ENCODE results near the gene ADGRA1.
"Not testable (repeated sequence)": the region's sequence is repeated elsewhere in the genome, so short reads cannot be mapped to it uniquely, and the experiment has no call there.

Gene ADGRA1

DNA sequence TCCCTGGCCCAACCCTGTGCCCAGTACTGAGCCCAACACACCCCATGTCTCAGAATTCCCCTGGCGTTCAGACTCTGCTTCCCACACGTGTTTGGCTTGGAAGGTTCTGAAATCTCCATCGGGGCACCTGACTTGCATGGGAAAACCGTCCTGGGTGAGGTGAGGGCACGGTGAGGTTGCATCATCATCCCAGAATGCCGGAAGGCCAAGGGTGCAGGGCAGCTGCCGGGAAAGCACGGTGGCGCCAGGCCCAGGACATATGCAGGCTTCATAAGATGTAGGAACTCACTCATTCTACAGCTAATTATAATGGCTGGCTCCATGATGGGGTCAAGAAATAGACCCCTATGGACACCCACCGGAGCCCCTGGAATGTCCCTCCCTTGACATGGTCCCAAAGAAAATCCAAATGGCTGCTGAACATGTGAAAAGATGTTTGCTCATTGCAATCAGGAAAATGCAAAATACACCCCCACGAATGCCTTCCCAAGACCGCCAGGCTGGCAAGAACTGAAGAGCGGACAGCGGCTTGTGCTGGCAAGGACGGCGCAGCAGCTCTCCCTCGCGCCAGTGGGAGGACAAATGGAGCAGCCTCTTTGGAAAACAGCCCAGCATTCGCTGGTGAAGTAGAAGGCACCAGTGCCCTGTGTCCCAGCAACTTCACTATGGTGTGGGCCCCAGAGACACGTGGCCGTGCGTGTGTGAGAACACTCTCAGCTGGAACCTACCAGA lies 74.6 kb downstream of the ADGRA1 start:
- DNase-seq (ENCODE audit: low read depth, low spot score), result no peak

DNA sequence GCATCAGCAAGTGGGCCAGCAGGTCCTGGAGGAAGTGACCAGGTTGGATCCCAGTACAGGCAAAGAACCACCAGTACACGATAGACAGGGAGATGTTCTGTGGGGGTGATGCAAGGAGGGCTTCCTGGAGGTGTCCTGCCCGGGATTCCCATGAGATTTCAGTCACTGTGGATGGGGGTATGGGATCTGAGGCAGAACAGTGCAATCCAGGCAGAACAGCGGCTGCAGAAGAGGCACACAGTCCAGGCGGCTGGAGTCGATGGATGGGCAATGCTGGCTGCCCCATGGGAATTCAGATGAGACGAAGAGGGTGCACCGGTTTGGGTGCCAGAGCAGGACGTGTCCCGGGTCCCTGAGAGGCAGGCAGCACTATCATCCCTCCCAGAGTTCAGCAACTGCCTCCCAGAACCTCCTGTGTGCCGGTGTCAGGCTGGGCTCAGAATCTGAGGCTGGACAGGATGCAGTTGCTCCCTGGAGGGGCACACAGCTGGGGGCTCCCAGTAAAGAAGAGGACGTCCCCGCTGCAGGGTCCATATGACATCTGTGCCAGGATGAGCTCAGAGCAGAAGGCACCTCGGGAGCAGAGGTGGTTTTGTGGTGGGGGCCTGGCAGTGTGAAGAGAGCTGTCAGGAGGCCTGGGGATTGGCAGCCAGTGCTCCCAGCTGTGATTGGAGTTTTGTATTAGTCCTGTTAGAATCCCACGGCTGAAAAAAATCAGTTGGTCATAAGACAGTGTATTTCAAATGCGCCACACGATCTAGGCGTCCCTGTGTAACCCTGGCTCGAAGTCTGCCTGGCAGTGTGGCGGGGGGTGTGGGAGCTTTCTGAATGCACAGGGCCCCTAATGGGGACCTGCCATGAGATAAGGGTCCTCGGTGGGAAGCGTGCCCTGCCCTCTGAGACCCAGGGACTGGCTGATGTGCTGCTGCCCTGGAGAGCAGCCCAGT lies 75.5 kb downstream of the ADGRA1 start:
- no peak for DNase-seq (ENCODE audit: low read depth, low spot score)

DNA sequence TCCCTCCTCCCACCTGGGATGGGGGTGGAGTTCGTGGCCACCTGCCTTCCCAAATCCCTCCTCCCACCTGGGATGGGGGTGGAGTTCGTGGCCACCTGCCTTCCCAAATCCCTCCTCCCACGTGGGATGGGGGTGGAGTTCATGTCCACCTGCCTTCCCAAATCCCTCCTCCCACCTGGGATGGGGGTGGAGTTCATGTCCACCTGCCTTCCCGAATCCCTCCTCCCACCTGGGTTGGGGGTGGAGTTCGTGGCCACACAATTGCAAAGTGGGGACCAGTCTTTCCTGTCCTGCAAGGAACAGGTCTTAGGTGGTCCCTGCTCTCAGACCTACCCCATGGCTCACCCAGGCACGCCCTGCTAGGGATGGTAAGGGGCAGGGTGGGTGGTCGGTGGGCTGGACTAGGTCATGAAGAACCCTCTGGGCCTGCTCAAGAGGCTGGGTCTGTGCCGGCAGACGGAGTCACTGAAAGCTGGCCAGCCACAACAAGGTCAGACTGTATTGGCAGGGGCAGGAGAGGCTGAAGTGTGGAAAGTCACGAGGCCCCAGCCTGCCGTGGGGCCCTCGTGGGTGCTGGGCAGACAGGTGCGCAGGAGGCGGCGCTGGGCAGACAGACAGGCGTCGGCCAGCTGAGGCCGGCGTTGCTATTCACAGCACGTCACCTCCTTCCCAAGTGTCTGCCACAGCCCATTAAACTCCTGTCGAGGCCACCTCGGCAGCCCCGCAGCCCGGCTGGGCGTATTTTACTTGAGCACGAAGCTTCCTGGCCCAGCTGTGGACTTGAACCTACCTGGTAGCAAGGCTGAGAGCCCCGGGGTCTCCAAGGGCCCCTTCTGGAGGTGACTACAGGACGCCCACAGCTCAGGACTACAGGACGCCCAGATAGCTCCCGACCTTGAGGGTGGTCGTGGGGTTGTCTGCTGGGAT lies 76.4 kb downstream of the ADGRA1 start:
- DNase-seq (ENCODE audit: low read depth, low spot score), result no peak

DNA sequence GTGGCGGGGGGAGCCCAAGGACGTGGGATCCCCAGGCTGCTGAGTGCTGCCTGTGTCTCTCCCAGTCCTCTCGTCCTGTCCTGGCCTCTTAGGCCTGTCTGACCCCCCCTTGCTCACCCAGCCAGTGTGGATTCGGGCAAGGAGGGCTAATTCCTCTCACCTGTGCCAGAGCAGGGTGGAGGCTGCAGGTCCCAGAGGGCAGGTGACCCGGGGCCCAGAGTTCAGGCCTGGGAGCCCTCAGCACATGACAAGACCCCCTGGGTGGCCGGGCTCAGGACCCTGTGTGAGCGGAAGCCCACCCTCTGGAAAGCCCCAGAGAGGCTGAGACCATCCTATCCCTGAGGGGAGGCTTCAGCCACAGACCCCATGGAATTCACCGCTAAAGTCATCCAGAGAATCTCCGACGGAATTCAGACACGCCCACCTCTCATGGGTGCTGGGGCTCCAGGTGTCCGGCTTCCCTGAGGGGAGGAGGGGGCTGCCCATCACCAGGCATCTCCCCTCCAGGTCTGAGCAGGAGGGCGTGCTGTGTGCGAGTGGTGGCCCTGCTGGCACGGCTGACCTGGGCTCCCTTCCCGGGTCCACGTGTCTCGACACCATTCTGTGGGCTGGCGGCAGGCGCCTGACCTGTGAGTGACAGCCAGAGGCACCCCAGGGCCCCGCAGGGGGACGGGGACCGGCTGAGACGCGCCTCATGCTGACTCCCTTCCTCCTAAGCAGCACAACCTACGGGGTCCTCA lies 77.3 kb downstream of the ADGRA1 start:
- no peak for DNase-seq (ENCODE audit: low read depth, low spot score)

GRCh38 chr10:133165556-133166503 lies 78.1 kb downstream of the ADGRA1 start:
- DNase-seq (ENCODE audit: low read depth, low spot score), result no peak

DNA sequence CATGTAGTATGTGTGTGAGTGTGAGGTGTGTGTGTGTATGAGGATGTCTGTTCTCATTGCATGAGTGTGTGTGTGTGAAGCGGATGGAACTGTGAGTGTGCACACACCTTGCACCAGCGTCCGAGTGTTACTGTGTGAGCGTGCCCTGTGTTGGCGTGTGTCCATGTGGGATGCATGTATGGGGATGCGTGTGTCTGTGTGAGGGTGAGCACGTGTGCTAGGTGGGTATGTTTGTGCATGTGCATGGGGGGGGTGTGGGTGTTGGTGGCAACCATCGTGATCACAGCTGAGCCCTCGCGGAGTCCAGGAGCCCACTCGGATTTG lies 78.7 kb downstream of the ADGRA1 start:
- no peak for DNase-seq (ENCODE audit: low read depth, low spot score)

DNA sequence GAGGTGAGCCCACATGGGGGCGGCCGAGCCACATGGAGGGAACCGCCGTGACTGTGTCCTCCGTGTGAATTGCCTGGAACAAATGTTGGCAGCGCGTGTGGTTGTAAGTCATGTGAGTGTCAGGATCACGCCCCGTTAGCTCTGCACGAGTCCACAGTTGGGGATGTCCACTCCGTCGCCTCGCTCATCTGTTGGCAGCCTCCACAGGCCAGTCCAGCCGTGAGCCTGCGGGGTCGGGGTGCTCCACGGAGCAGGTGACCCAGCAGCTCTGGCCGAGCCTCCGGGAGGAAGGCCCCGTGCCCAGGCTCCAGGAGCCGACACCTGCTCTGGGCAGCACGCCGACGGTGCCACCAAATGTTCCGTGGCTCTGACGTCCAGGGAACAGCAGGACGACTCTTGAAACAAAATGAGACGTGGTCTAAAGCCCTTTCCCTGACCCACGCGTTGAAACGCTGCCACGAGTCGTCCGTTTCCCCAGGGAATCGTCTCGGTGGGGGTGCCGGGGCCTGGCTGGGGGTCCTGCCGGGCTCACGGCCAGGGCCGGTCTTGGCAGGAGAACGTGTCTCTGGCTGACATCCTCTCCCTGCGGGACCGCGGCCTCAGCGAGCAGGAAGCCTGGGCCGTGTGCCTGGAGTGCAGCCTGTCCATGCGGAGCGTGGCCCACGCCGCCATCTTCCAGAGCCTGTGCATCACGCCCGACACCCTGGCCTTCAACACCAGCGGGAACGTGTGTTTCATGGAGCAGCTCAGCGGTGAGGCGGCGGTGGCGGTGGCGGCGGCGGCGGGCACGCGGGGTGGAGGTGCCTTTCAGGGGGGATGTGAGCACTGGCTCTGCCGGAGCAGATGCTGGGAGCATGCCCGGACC lies 79.3 kb downstream of the ADGRA1 start:
- DNase-seq (ENCODE audit: low read depth, low spot score), result no peak

DNA sequence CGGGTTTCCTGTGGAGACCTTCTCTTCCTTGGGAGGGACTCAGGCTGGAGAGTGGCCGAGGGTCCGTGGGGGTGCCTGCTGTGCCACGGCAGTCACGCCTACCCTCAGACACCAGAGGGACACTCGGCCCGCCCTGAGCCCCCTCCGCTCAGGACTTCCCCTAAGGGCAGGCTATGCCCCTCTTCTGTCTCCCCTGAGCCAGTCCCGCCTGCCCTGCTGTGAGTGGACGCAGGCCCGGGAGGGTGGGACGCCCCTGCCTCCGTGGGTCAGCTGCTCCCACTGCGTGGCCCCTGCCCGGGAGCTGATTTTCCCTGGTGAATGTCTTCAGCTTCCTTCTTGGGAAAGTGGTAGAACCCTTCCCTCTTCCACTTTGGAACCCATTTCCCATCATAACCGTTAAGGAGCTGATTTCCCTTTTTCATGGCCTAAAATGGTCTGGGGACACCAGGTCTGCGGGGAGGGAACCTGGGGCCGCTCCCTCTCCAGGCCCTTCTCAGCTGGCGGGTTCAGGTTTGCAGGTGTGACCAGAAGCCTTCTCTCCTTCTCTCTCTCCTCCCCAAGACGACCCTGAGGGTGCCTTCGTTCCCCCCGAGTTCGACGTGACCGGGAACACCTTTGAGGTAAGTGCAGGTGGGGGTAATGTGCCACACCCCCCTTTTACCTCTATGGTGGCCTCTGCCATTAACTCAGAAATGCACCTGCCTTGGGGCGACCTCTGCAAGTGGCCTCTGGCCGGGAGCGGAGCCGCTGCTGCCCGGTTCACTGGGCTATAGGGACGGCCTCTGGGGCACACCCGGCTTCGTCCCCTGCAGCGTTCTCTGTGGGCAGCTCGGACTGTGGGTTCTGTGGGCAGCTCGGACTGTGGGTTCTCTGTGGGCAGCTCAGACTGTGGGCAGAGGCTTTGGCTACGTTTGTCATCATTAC lies 80.2 kb downstream of the ADGRA1 start:
- no peak for DNase-seq (ENCODE audit: low read depth, low spot score)

- DNase-seq (ENCODE audit: low read depth, low spot score), result no peak
Observed at GRCh38 chr10:133168617-133169031, 80.9 kb downstream of the ADGRA1 start.

- no peak for DNase-seq (ENCODE audit: low read depth, low spot score)
Observed at GRCh38 chr10:133169173-133169947, 81.6 kb downstream of the ADGRA1 start.

DNA sequence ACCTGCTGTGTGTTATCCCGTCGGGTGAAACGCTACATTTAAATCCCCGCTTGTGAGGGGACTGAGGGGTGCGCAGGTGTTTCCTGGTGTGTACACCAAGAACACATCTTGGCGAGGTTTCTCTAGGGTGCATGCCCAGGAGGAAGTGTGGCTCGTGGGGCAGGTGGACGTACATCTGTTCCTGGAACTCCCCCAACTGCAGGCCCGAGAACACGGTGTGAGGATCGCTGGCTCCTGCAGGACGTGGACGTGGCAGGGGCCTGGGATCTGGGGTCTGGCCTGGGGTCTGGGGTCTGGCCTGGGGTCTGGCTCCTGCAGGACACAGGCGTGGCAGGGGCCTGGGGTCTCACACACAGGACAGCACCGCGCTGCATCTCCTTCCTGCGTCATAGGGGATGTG lies 82.4 kb downstream of the ADGRA1 start:
- no peak for DNase-seq (ENCODE audit: low read depth, low spot score)

DNA sequence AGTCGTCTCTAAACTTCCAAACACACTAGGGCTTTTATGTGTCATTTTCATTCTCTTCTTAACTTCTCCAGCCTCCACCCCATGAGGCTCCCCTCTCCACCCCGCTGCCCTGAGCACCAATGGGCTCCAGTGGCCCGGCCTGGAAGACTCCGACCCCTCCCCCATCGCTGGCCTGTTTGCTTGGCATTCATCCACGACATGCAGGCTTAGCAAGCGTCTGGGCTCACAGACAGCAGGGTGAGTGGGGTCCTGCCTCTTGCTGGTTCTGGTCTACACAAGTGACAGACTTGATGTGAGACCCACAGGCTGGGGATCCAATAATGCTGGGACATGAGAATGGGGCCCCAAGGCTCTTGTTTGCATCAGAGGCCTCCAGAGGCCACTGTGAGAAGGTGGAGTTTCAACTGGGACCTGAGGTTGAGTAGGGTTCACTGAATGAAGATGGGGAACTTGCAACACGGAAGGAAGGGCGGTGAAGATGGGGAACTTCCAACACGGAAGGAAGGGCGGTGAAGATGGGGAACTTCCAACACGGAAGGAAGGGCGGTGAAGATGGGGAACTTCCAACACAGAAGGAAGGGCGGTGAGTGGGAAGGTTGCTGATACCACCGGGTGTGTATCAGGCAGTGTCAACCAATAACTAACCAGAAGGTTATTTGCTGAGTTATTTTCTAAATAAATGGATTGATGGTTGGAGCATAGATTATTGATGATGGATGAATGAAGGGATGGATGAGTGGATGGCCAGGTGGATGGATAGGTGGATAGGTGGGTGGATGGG lies 86.3 kb downstream of the ADGRA1 start:
- DNase-seq (ENCODE audit: low read depth, low spot score), result no peak

GRCh38 chr10:133174689-133175263 lies 87.1 kb downstream of the ADGRA1 start:
- DNase-seq (ENCODE audit: low read depth, low spot score), result no peak

- not testable (repeated sequence) for DNase-seq (ENCODE audit: low read depth, low spot score)
Observed at GRCh38 chr10:133175624-133176023, 87.9 kb downstream of the ADGRA1 start.

GRCh38 chr10:133176546-133176945 lies 88.8 kb downstream of the ADGRA1 start:
- no peak for DNase-seq (ENCODE audit: low read depth, low spot score)

Data from activated CD4-positive, CD25-positive, alpha-beta regulatory T cell treated with anti-CD3 and anti-CD28 coated beads, Interleukin-2, amount 50 U/mL, for 16 hours (primary cell).